ENCODE measurements around the gene DDB1. TPM values are rescaled to one million over a fixed set of nuclear protein-coding genes. Genes with fewer than 3 reads are reported as not detected.

Gene DDB1
- total RNA-seq, 1 donor from 2014 or later: 130 TPM

DNA sequence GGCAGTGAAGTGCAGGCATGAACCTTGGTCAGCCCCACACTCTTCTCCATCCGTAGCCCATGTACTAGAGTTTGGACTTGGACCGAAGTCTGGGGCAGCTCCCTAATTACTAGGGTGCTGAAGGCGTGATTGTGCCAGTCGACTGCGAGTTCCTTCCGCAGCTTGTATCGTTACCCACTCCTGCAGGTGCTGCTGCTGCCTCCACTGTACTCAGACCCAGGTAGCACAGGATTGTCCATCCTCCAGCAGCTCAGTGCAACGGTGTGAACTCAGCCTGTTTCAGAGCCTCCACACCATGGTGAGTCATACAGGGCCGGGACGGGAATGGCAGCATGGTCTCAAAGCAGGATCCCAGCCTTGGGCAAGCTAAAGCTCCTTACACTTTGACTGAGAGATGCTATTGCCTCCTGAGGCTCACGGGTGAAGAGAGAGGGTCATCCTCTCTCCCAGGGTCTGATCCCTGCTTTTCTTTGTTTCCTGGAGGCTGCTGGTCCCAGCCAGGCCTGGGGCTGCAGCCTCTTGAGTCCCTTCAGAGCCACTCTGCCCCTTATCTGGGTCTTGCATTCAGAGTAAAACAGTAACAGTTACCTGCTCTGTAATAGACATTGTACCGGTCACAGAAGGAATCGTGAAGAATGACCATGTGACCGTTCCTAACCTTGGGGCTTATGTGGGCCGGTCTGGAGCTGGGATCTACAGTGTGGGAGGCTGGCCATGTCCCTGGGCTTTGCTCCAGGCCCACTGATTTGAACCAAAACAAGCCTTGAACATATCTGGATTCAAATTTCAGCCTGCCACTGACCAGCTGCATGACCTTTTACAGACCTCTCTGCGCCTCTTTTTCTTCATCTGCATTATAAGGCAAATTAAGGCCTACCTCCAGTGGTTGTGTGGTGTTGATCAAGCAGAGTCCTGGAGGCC is 1.8 kb upstream of the DDB1 start:
- peak; percentile 33 for ATAC-seq

DNA sequence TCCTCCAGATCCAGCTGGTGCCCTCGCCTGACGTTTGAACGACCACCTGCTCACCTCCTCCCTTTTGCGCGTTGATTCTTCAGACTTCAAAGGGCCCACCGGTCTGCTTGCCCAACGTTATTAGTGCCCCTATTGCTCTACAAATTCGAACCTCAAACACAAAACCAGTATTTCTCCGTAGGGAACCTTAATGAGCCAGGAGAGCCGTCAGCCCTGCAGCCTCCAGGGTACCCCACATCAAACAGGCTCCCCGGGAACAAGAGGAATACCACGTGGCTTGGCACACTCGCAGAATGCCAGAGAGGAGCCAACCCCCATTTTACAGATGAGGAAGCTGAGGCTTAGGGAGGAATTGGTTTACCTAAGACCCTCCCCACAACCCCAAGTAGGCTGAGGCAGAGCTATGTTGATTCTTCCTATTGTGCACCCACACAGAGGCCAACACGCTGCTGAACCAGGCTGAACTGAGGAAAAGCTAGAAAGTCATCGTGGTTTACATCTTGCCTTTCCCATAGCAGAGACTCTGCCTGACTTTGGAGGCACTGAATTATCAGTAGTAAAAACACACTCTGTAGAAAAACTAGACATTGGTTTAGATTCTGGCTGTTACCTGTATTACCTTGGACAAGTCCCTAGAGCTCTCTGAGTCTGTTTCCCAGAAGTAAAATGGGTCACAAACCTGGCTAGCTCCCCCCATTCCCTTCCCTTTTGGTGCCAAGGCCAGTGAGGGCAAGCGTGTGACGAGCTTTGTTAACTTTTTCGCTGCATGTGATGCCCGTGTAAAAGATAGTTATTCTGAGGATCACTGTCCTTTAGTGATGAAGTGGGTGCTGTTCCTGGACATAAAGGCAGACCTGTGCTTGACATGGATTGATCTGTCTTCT is 887 bp upstream of the DDB1 start:
- ATAC-seq: no peak

DNA sequence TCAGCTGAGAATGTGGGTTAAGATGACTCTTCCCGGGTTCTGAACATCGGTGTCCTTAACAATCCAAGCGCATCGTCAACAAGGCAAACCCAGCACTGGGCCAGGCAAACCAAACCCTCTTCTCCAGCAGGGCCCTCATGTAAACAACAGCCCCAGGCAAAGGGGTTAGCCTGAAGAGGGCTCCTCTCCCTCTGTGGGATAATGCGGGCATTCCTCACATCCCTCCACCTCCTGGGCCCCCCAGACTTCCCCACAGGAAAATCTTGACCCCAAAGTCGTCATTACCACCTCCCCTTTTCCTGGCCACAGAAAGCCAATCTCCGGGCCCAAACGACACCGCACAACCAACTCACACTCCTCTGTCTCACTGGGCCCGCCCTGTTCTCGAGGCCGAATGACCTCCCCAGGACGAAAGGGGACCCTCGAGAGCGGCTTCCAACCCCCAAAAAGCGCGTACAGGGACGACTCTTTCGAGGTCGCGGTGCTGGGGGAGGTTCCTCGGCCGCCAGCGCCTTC is 566 bp downstream of the DDB1 start:
- ATAC-seq: no peak

DNA sequence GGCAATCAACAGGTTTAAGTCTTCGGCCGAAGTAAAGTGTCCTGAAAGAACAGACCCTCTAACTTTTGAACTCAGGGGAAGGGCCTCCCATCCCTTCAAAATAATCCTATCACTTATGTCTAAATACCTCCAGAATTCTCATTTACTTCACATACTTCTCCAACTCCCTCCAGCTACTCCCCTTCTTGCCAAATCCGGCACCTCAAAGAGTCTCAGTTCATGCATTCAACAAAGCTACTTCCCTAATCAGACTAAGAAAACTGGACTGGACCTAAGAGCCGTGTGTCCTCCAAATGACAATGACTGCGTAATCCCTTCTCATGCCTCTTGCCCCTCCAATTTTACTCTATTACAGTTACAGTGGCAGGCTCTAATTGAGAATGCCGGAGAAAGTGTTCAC is 1.3 kb downstream of the DDB1 start:
- ATAC-seq: no peak

DNA sequence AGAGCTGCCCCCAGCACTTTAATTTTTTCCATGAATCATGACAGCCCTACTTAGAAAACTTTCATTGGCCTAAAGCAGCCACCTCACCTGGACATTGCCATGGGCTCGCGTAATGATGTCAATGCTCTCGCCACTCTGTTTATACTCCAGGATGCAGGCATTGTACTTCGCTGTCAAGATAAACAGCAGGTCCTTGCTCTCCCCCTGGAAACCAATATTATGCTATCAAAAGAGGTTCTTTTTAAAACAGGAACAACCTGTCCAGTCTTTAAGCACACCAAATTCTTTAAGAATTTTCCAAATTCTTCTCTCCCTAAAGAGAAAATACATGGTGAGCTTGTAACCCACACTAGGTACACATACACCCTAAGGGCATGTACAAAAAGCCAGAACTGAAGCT is 3.0 kb downstream of the DDB1 start:
- no peak for ATAC-seq

DNA sequence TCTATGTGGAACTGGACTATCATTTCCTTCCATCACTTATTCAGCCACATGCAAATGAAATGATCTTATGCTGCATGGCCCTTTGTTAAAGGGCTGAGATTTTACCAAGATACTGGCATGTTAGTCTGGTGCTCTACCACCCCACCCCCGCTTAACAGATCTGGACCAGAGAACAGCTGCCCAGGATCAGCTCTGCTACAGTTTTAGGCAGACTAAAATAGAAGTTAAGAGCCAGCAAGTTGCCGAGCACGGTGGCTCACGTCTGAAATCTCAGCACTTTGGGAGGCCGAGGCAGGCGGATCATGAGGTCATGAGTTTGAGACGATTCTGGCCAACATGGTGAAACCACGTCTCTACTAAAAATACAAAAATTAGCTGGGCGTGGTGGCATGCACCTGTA is 4.6 kb downstream of the DDB1 start:
- no peak for ATAC-seq

DNA sequence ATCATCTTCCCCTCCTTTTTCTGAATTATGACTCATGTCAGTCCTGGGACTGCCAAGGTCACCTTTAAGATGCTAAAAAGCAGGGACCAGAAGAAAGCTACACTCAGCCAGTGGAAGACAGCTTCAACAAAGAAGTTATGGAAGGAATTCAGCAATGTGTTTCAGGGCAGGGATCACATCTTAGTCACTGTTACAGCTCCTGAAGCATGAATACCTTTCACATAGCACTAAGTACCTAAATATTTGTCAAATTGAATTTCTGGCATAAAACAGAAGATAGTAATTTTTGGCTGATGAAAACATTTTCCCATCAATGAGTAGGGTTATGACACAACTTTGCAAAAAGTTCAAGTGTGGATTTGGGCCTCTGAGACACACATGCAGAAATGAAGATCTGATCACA is 5.2 kb downstream of the DDB1 start:
- no peak for ATAC-seq

DNA sequence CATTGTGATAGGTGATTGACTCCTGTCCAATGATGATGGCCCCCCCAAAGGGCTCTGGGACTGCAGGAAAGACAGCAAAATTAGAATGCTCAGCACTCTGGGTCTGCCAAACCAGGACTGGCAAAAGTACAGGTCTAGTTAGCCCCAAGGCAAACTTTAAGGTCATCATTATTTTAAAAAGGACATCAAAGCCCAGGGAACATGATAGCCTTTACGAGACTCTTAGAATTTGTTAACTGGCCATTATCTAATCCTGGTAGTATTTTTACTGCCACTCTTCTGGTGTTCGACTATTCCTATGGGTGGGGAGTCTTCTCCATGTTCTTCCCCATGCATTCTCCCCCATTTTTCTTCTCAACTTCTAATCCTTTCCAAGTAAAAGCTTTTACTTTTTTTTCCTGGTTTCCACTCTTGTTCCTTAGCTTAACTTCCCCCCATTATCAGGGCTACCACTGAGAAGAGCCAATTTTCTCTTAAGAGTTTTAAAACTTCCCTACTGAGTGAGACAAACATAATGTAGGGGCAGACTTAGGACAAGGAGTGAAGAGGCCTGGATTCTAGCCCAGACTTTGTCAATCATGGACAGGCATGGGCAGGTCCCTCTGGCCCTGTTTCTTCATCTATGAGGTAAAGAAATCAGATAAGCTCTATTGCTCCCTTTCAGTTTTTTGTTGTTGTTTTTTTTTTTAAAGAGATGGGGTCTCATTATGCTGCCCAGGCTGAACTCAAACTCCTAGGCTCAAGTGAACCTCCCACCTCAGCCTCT is 7.1 kb downstream of the DDB1 start:
- peak; percentile 77 for ATAC-seq

DNA sequence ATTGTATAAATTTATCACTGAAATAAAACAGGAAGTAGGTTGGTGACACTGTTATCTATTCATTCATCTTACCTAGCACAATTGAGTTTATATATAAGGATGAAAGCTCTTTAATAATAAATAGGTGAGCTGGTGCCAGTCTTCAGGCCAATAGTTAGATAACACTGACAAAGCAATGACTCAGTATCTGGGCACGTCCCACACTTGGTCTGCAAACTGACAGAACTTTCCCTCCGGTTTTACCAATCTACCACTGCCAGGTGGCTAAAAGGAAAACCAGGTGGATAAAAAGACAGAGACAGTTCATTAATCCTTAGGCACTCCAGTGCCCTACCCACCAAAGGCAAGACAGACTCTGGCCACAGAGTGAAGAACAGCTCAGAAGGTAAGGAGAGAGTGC is 17.6 kb downstream of the DDB1 start:
- ATAC-seq: no peak

DNA sequence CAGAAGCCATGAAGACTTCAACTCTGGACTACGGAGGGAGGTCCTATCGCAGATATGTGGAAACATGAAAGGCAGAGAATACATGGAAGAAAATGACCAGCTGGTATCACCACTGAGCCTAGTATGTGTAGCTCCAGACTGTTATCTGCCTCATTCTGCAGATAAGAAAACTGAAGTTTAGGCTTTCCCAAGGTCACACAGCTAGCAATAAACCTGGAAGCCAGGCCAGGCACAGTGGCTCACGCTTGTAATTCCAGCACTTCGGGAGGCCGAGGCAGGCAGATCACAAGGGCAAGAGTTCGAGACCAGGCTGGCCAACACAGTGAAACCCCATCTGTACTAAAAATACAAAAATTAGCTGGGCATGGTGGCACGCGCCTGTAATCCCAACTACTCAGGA is 22.2 kb downstream of the DDB1 start:
- no peak for ATAC-seq

DNA sequence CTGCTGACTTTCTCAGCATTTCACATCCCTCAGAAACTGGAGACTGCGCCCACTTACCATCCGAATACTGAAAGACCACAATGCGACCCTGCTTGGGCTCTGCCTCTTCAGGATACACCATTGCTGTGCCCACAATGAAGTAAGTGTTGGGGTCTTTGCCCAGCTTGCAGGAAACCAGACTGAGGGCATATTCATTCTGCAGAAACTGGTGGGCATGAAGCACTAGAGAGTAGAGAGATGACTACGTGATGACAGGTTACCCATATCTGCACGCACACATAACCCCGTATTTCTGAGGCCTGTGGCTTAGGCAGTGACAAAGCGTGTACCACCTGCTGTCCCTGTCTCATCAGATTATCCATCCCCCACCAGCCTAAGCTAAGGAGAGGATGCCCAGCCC is 23.2 kb downstream of the DDB1 start:
- no peak for ATAC-seq

DNA sequence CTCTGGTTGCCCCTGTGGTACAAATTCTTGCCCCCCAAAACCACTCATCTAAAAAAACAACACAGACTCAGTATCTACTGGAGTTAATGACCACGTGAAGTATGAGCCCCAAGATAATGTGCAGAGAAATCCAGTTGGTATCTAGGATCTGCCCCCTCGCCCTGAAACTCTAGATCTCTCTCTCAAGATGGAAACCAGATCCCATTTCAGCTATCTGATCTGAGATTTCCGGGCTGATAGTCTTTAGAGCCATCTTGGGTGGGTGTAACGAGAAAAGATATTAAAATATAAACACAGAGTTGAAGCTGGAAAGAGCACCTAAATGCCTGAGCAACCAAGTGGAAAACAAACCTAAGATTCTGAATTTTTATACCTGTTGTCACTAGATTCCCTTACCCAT is 23.8 kb downstream of the DDB1 start:
- no peak for ATAC-seq

DNA sequence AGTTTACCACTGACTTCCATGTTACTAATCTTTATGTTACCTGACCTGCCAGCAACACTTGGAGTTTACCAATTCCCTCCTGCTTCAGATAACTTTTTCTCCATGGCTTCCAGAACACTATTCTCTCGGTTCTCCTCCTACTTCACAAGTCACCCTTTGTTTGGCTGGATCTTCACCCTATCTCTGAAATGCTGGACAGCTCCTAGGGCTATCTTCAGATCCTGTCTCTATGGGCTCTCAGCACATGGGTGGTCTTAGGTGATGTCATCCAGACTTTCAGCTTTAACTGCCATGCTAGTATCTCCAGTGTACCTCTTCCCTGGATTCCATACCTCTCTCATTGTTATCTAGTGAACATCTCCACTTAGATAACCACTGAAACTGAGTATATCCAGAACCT is 25.6 kb downstream of the DDB1 start:
- no peak for ATAC-seq

DNA sequence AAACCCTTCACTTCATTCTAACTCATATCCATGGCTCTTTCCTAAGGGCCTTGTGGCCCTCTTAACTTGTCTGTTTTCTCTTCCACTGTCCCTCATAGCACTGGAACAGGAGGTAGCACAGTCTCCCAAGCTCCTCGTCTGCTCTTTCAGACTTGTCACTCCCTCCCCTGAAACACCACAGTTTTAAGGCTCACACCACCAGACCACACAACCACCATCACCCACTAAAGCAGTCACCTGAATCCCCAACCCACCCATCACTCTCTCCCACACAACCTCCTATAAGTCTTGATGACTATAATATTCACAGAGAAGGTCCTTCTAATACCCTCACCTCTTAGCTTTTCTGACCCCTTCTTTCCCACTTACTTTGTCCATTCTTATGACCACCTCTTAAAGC is 26.7 kb downstream of the DDB1 start:
- no peak for ATAC-seq

DNA sequence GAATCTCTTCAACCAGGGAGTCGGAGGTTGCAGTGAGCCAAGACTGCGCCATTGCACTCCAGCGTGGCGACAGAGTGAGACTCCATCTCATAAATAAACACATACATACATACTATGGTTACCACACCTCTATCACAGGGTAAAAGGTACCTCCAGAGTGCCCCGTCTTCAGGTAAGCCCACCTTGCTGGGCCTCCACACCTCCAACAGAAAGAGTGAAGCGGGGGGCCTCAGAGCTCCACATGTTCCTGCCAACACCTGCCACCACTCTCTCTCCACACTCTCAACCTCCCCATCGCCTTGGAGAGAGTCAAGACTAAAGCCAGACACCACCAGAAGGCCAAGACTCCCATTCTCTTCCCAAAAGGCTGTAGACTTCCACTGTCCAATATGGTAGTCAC is 27.5 kb downstream of the DDB1 start:
- ATAC-seq: no peak

DNA sequence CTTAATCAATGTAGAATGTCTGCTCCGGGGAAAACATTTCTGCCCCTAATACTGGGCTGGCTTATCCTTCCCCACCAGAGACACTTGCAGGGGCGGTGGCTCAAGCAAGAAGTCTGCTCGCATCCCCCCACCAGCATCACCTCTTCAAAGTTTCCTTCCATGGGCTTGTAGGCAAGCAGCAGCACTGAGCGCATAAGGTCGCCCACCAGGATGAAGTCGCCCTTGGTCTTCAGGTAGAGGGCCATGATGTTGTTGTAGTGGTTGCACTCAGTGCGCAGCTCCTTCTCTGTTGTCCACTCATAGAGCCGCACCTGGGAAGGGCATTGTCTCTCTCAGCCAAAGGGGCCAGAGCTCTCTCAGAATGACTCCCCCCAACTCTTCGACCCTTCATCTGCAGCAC is 29.2 kb downstream of the DDB1 start:
- ATAC-seq: no peak

DNA sequence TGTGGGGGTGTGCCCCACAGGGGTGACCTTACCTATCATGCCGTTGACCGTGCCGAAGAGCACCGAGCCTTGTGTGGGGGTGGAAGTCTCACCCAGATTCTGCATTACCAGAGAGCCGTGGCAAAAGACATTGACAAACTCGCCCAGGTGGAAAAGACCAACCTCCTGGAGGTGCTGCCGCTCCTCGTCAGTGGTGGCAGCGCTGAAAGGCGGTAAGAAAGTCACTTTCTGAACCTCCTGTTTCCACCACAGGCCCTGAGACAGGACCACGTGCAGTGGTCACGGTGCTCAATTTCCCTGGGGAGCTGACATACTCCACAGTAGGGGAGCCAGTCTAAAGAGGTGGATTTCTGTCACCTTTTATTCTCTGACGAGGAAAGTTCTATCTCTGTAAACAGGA is 30.4 kb downstream of the DDB1 start:
- no peak for ATAC-seq

DNA sequence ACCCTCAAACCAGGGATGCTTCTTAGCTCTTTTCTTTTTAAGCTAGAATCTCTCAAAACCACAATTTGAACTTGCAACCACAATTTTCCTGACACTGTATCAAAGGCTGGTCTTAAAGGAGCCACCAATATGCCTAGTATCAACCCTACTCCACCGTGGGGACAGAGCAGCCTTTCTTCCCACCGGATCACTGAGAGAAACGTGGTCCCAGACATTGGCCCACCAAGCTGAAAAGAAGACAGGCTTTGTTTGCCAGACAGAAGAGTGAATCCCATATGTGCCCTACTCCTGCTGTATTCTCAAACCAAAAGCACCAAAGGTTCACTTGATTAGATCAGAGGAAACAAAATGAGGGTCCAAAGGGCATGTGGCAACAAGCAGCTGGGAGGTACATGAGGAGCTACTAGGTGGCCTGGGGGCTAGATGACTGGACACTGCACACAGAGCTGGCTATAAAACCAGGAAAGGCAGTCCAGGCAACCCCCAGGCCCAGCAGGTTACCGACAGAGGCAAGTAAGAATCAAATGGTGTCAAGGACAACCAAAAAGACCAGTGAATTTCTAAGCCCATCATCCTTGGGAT is 34.2 kb downstream of the DDB1 start:
- ATAC-seq: no peak

DNA sequence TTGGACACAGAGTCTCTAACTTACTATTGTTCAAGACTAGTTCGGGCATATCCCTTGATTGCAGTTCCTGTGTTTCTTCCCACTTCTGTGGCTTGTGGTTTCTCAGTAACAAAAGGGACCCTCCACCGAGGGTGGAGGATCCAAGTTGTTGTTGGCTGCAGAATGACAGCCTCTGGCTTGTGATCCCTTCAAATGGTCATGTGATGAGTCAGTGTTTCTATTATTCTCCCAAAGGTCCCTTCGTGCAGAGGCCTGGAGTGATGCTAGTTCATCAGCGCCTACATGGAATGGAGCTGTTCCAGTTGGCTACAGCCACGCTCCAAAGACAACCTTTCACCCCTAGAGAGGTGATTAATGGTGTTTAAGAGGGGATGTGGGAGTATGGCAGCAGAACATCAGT is 35.2 kb downstream of the DDB1 start:
- ATAC-seq: peak; percentile 37

DNA sequence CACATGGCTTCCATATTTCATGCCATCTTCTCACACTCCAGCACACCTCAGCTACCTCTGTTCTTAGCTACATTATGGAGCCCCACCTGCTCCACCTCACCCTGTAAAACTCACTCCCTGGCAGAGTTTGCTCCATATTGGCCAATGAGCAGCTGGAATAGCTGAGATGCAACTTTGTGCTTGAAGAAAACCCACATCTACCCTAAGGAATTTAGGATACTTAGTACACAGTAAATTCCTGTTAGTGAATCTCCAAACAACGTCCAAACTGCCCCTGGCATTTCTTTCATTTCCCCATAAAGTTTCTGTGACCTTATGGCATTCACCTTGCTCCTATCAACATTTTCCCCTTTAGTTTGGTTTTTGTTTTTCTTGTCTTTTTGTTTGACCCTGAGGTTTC is 35.6 kb downstream of the DDB1 start:
- ATAC-seq: no peak

DNA sequence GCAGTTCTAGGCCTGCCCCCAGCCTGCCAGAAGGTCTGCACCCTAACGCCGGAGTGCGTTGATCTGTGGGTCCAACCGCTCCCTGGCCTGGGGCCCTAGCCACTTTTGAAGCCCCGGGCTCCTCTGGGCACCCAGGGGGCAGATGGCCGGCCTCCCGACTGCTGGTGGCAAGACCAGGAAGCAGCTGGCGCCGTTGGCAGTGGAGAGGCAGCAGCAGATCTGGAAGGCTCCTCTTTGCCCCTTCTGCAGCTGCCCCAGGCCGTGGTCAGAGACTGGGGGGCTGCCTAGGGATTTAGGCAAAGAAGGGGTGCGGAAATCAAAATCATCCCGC is 37.3 kb downstream of the DDB1 start:
- ATAC-seq: no peak
